SK-N-MC (cell line): ENCODE measurements around the gene CTDSP1.

ENCODE experiments used
- EZH2 ChIP-seq: fragments of 200-600 bp; sonication (generic); IDR thresholded peaks from one replicate; pipeline ENCODE4 v1.6.1; 2017; ENCODE audit warnings: antibody characterized with exemption
- FOXP2 ChIP-seq: optimal IDR thresholded peaks from 2 replicates; pipeline ENCODE3; 2011; ENCODE audit warnings: mild to moderate bottlenecking, moderate library complexity; ENCODE audit not compliant: insufficient read depth; ENCODE audit errors: extremely low read length, control extremely low read depth
- POLR2AphosphoS5 ChIP-seq: IDR thresholded peaks from 2 replicates; pipeline ENCODE4 v1.6.1; 2012; ENCODE audit warnings: mild to moderate bottlenecking, low read depth, low read length, borderline replicate concordance

GRCh38 chr2:218430721-218431120 lies 31.1 kb downstream of the CTDSP1 start:
- TF ChIP-seq EZH2 (no peak), POLR2AphosphoS5 (no peak), FOXP2 (no peak)
